OCI-LY7 (cell line): ENCODE measurements around the gene MIB2.

Experiments
- EZH2phosphoT487 ChIP-seq: fragments of 200-600 bp; sonication (generic); IDR thresholded peaks from 2 replicates; pipeline ENCODE4 v1.6.1; 2018; ENCODE audit warnings: low read depth, borderline replicate concordance, mild to moderate bottlenecking, mixed run types, antibody characterized with exemption, low read length, moderate library complexity, mixed read lengths
- TF ChIP-seq, protein P1 (sequence below): fragments of 200-600 bp; sonication (generic); conservative IDR thresholded peaks from 2 replicates; pipeline ENCODE4 v1.5.1; 2014; ENCODE audit warnings: mild to moderate bottlenecking, antibody characterized with exemption, low read length, moderate library complexity, mixed read lengths

DNA sequence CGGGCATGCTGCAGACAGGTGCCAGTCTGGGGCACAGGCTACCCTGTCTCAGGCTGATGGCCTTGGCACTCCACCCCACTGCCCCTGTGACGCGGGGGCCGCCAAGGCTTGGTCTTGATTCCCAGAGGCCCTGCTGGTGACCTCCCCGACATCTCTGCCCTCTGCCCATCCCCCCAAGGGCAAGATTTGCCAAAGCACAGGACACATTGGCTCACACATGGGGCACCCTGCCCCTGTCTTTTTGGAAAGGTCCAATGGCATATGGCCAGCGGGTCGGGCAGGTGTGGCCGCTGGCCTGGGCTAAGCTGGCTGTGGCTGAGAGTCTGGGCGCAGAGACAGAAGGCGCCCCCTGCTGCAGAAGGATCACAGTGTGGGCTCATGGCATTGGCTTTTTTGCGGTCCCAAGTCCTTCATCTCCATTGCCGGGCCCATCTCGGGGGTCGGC lies 4.6 kb downstream of the MIB2 start:
- TF ChIP-seq, protein P1, sequence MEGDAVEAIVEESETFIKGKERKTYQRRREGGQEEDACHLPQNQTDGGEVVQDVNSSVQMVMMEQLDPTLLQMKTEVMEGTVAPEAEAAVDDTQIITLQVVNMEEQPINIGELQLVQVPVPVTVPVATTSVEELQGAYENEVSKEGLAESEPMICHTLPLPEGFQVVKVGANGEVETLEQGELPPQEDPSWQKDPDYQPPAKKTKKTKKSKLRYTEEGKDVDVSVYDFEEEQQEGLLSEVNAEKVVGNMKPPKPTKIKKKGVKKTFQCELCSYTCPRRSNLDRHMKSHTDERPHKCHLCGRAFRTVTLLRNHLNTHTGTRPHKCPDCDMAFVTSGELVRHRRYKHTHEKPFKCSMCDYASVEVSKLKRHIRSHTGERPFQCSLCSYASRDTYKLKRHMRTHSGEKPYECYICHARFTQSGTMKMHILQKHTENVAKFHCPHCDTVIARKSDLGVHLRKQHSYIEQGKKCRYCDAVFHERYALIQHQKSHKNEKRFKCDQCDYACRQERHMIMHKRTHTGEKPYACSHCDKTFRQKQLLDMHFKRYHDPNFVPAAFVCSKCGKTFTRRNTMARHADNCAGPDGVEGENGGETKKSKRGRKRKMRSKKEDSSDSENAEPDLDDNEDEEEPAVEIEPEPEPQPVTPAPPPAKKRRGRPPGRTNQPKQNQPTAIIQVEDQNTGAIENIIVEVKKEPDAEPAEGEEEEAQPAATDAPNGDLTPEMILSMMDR, result peak; percentile 71
- no peak for TF ChIP-seq EZH2phosphoT487
